ENCODE results near the gene DOCK9. TPM values are rescaled to one million over a fixed set of nuclear protein-coding genes. Genes with fewer than 3 reads are reported as not detected.

Gene DOCK9
- total RNA-seq, 1 experiment from 2014 or later, result 30.5 TPM

DNA sequence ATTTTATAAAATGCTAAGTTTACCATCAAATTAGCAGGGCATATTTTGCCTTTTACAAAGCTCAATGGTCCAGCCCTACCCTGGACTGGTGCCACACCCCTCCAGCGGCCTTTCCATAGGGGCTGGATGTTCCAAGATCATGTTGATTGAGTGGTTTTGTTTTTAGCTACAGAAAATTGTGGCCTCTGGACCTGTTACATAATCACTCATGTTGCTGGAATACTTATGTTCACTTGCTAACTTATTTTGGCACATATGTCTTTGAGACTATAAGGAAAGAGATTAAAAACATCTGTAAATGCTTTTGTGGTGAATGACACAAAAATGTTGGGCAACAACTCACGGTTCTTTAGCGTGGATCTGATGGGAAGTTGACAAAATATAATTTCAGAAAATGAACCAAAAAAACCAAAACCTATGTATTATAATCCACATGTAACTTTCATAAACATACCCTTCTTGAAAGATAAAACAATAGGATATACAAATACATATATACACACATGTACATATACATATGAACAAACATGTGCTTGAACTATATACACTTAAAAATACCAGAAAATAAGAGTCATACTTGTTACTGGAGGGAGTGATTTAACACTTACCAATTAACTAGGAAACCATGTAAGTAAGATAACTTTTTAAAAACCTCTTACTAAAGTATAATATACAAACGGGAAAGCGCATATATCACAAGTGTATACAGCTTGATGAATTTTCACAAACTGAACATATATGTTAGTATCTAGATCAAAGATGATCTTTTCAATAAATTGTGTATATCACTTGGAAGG lies 178.8 kb downstream of the DOCK9 start:
- Histone ChIP-seq H3K4me3 (ENCODE audit: low read depth in 2 of 2, low read length in 2 of 2) (no peak overlapping the region), H3K36me3 (ENCODE audit: control insufficient read depth, insufficient read depth, low read length) (no peaks in the 10 kb centered on the region), H3K9me3 (ENCODE audit: control insufficient read depth, insufficient read depth, low read depth, low read length) (no peaks in the 10 kb centered on the region), H3K4me1 (ENCODE audit: control insufficient read depth, insufficient read depth, low read length) (no peaks in the 10 kb centered on the region), H3K27me3 (ENCODE audit: control insufficient read depth, insufficient read depth, low read length) (no peaks in the 10 kb centered on the region), H3K27ac (ENCODE audit: low read length) (no peak overlapping the region)
- ChIA-PET POLR2A (no interaction called here), CTCF (no interaction called here)
- intact Hi-C loops (cut with micrococcal nuclease; ENCODE audit: unreplicated experiment) (no loop called here), in situ Hi-C loops (cut with HindIII; ENCODE audit: low pct_unique_long_range_greater_than_20kb, low sequenced_read_pairs) (no loop called here)
- TF ChIP-seq POLR2AphosphoS5 (IDR thresholded peaks at IDR 0.05; ENCODE audit: low read depth, low read length) (no peak), TCF7L2 (IDR thresholded peaks at IDR 0.05; ENCODE audit: low read depth, low read length) (no peak), REST (IDR thresholded peaks at IDR 0.05; ENCODE audit: insufficient read depth in 1 of 2, low read depth in 2 of 2, low read length in 1 of 2) (no peak), SIN3A (IDR thresholded peaks at IDR 0.05; ENCODE audit: borderline replicate concordance, insufficient read depth, low read depth, low read length) (no peak)
- TF ChIP-seq, protein P1, sequence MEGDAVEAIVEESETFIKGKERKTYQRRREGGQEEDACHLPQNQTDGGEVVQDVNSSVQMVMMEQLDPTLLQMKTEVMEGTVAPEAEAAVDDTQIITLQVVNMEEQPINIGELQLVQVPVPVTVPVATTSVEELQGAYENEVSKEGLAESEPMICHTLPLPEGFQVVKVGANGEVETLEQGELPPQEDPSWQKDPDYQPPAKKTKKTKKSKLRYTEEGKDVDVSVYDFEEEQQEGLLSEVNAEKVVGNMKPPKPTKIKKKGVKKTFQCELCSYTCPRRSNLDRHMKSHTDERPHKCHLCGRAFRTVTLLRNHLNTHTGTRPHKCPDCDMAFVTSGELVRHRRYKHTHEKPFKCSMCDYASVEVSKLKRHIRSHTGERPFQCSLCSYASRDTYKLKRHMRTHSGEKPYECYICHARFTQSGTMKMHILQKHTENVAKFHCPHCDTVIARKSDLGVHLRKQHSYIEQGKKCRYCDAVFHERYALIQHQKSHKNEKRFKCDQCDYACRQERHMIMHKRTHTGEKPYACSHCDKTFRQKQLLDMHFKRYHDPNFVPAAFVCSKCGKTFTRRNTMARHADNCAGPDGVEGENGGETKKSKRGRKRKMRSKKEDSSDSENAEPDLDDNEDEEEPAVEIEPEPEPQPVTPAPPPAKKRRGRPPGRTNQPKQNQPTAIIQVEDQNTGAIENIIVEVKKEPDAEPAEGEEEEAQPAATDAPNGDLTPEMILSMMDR (IDR thresholded peaks at IDR 0.05), result no peak
- no TSS peak for BruUV-seq (replicated peaks)
- no peak for DNase-seq (ENCODE audit: low read depth, low spot score)
- ATAC-seq, result no peak

DNA sequence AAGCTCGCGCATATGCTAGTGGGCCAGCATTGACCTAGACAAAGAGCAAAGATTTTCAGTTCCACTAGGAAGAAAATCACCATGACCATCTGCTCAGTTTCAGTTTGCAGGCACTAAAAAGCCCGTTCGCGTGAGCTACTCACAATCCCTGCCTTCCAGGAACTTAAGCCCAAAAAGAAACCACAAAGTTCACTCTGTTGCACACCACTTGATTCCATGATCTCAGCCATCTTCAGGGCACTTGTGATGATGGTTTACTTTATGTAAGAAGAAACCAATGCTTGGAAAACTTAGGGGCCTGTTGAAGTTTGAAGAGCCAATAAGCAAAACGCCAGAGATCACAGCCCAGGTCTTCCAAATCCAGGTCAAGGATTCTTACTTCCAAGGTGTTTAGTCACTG lies 180.4 kb downstream of the DOCK9 start:
- ChIA-PET CTCF (no interaction called here), POLR2A (no interaction called here)
- intact Hi-C loops (cut with micrococcal nuclease; ENCODE audit: unreplicated experiment) (no loop called here), in situ Hi-C loops (cut with HindIII; ENCODE audit: low pct_unique_long_range_greater_than_20kb, low sequenced_read_pairs) (no loop called here)
- DNase-seq (ENCODE audit: low read depth, low spot score) (no peak), ATAC-seq (no peak)
- Histone ChIP-seq H3K4me3 (ENCODE audit: low read depth in 2 of 2, low read length in 2 of 2) (no peak overlapping the region), H3K36me3 (ENCODE audit: control insufficient read depth, insufficient read depth, low read length) (no peaks in the 10 kb centered on the region; the same call in 1 of the 2 replicates), H3K9me3 (ENCODE audit: control insufficient read depth, insufficient read depth, low read depth, low read length) (no peaks in the 10 kb centered on the region), H3K27me3 (ENCODE audit: control insufficient read depth, insufficient read depth, low read length) (no peaks in the 10 kb centered on the region), H3K27ac (ENCODE audit: low read length) (no peak overlapping the region), H3K4me1 (ENCODE audit: control insufficient read depth, insufficient read depth, low read length) (no peaks in the 10 kb centered on the region)
- BruUV-seq (replicated peaks), result no TSS peak
- TF ChIP-seq REST (IDR thresholded peaks at IDR 0.05; ENCODE audit: insufficient read depth in 1 of 2, low read depth in 2 of 2, low read length in 1 of 2) (no peak), TCF7L2 (IDR thresholded peaks at IDR 0.05; ENCODE audit: low read depth, low read length) (no peak), POLR2AphosphoS5 (IDR thresholded peaks at IDR 0.05; ENCODE audit: low read depth, low read length) (no peak), SIN3A (IDR thresholded peaks at IDR 0.05; ENCODE audit: borderline replicate concordance, insufficient read depth, low read depth, low read length) (no peak)
- TF ChIP-seq, protein P1 (IDR thresholded peaks at IDR 0.05), result no peak

Measured in Panc1 (cell line).